WTC11 (cell line): Measurements from ENCODE around the gene ADARB2.

Source experiments
- E2F4 ChIP-seq: sonication (generic); formaldehyde crosslinking; IDR thresholded peaks from 2 replicates; pipeline ENCODE4 v1.8.1; 2022; ENCODE audit warnings: low read depth, mild to moderate bottlenecking, moderate library complexity, missing genetic modification reagents, borderline replicate concordance
- E2F5 ChIP-seq: sonication (generic); formaldehyde crosslinking; IDR thresholded peaks from 2 replicates; pipeline ENCODE4 v1.8.1; 2022; ENCODE audit warnings: mild to moderate bottlenecking, moderate library complexity, missing genetic modification reagents
- FOXP1 ChIP-seq: sonication (generic); formaldehyde crosslinking; IDR thresholded peaks from 2 replicates; pipeline ENCODE4 v1.8.0; 2022; ENCODE audit warnings: missing genetic modification reagents, mild to moderate bottlenecking, moderate library complexity, borderline replicate concordance
- HMGA2 ChIP-seq: fragments of 250-450 bp; sonication (Bioruptor Pico); IDR thresholded peaks from 2 replicates; pipeline ENCODE4 v1.4.0; 2021; ENCODE audit warnings: mild to moderate bottlenecking, moderate library complexity
- MAX ChIP-seq: sonication (generic); formaldehyde crosslinking; IDR thresholded peaks from 2 replicates; pipeline ENCODE4 v1.8.0; 2022; ENCODE audit warnings: mild to moderate bottlenecking, missing genetic modification reagents
- RELA ChIP-seq: sonication (generic); formaldehyde crosslinking; IDR thresholded peaks from 2 replicates; pipeline ENCODE4 v1.8.1; 2022; ENCODE audit warnings: missing genetic modification reagents, mild to moderate bottlenecking, borderline replicate concordance
- SMAD4 ChIP-seq: sonication (generic); formaldehyde crosslinking; IDR thresholded peaks from 2 replicates; pipeline ENCODE4 v1.8.0; 2022; ENCODE audit warnings: mild to moderate bottlenecking, missing genetic modification reagents
- ZBTB43 ChIP-seq: sonication (generic); formaldehyde crosslinking; IDR thresholded peaks from 2 replicates; pipeline ENCODE4 v1.8.1; 2023; ENCODE audit warnings: mild to moderate bottlenecking, missing genetic modification reagents
- TF ChIP-seq, protein P1 (sequence below): fragments of 200-600 bp; IDR thresholded peaks from 2 replicates; pipeline ENCODE4 v1.8.0; 2022; ENCODE audit warnings: antibody characterized with exemption
- TF ChIP-seq, protein P2 (sequence below): fragments of 250-450 bp; sonication (Bioruptor Pico); conservative IDR thresholded peaks from 2 replicates; pipeline ENCODE4 v1.9.0; 2021; ENCODE audit warnings: mild to moderate bottlenecking

GRCh38 chr10:1576467-1577372 is 160.6 kb downstream of the ADARB2 start:
- TF ChIP-seq E2F4 (no peak), FOXP1 (CRISPR knock-in tag) (no peak), SMAD4 (CRISPR knock-in tag) (no peak), RELA (CRISPR knock-in tag) (no peak), ZBTB43 (CRISPR knock-in tag) (no peak), MAX (CRISPR knock-in tag) (no peak), HMGA2 (CRISPR knock-in tag) (no peak), E2F5 (no peak)
- TF ChIP-seq, protein P1, sequence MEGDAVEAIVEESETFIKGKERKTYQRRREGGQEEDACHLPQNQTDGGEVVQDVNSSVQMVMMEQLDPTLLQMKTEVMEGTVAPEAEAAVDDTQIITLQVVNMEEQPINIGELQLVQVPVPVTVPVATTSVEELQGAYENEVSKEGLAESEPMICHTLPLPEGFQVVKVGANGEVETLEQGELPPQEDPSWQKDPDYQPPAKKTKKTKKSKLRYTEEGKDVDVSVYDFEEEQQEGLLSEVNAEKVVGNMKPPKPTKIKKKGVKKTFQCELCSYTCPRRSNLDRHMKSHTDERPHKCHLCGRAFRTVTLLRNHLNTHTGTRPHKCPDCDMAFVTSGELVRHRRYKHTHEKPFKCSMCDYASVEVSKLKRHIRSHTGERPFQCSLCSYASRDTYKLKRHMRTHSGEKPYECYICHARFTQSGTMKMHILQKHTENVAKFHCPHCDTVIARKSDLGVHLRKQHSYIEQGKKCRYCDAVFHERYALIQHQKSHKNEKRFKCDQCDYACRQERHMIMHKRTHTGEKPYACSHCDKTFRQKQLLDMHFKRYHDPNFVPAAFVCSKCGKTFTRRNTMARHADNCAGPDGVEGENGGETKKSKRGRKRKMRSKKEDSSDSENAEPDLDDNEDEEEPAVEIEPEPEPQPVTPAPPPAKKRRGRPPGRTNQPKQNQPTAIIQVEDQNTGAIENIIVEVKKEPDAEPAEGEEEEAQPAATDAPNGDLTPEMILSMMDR = no peak
- TF ChIP-seq, protein P2, sequence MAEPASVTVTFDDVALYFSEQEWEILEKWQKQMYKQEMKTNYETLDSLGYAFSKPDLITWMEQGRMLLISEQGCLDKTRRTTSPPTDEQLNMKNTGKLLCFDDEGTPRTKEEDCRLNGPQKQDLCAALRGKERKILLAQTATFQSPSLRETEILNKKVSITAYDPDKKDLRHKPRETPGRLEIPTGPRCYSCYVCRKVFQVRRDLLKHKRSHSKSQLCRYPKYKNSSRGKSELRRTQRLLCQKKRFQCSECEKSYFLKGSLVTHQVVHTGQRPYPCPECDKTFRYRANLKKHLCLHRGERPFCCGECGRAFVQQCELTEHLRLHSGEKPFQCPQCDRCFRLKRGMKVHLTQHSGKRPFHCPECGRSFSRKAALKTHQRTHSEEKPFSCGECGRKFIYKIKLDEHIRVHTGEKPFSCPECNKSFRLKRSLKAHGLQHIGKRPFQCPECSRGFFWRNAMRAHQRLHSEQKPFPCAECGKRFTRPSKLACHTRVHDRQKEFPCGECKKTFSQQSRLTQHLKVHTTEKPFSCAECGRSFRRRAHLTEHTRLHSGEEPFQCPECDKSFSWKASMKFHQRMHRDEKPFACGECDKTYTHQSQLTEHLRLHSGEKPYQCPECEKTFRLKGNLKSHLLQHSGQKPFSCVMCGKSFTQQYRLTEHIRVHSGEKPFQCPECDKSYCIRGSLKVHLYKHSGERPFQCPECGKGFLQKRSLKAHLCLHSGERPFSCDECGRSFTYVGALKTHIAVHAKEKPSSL (CRISPR knock-in tag) = no peak
